GM18519 (cell line): ENCODE measurements around the gene KRT27.

Source experiments
- ATAC-seq: cut with Tn5 transposase; IDR thresholded peaks from one replicate; pipeline ENCODE4 v1.9.1; 2021; ENCODE audit warnings: mild to moderate bottlenecking, moderate library complexity; ENCODE audit not compliant: unreplicated experiment, low FRiP score

The KRT27 gene

DNA sequence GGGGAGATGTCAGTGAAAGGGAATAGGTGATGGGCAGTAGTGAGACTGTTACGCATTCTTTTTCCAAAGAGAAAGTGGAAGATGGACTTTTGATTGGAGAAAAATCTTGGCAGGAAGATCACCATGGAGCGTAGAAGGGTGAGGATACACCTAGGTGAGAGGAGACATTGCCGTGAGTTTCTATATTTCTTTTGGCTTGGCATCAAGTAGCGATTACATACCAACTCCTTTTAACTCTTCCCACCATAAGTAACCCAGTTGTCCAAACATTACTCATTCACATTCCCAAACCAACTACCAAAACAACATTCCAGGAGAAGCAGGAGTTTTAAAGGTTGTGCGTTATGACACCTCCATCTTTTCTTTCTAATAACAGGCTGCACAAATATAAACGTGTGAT, 28.1 kb upstream of the KRT27 start:
- ATAC-seq, result no peak

DNA sequence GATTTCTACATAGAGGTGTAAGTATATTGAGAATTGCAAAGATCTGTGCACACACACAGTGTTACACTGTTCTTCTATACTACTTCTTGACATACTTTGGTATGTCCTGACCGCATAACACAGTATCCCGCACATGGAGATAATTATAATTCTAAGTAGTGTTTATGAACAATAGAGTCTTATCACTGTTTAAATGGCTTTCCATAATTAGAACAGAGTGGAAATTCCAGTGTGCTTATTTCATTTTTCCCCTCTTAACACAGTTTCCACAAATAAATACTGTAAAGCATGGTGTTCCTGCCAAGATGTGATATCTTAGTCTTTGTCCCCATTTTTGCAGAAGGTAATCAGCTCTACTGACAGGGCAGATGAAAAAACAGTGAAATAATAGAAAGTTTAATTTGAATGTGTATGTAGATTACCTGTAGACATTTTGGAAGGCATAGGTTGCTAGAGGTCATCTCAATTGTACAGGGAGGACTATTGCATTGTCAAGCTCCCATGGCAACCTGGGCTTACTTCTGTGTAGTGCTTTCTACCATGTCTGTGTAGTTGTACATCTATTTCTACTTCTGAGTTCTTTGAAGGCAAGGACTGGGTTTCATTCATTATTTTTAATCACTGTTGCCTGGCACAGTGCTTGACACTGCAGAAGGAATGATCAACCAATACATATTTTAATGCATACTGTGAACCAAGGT, 27.5 kb upstream of the KRT27 start:
- no peak for ATAC-seq

DNA sequence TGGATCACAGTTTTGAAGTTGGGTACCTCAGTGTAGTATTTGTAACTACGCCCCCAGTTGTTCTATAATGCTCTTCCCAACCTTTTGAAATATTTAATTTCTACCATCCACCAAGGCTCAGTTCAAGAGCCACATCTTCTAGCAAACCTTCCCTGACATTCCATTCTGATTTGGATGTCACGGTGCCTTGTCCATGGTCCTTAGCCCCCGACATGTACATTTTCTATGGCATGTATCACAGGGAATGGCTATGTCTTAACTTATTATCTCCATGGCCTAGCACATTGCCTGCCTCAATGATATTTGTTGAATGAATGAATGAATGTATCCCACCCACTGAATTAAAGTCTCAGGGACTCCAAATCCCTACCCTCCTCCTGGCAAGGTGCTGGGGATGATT, 23.8 kb upstream of the KRT27 start:
- ATAC-seq, result no peak

DNA sequence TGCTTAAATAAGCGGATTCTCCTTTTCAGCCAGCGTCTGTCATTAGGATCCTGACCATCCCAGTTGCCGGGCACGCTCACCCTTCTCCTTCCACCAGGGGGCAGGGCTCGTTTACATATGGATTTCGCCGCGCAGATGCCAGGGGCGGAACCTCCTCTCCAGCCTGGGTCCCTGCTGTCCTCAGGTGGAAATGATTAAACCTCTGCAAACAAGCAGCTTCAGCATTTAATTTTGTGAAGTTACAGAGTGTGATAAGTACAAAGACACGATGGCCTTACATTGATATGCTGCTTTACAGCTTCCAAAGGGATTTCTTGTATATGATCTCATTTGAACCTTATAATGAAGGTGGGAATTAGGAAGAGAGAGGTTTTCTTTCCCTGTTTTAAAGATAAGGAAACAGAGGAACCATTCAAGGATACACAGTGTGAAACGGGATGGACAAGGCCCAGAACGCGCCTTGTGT, 21.3 kb upstream of the KRT27 start:
- ATAC-seq, result no peak

DNA sequence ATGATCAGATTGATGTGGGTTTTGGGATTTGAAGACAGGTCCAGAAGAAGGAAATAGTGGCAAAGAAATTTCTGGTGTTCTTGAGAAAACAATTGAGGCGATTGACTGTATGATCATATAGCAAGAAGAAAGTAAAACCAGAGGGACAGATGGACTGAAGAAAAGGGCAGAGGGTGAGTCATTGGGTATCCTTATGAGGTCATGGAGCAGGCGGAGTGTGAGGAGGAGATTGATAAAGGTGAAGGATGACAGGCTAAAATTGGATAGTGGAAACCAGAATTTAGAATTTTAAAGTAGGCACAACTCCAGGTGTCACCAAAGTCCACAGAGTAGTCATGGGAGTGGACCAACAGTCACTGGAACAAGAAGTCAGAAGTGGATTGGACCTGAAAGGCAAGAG, 18.8 kb upstream of the KRT27 start:
- no peak for ATAC-seq

- no peak for ATAC-seq
These were observed 18.0 kb upstream of the KRT27 start for GRCh38 chr17:40800381-40800780.

DNA sequence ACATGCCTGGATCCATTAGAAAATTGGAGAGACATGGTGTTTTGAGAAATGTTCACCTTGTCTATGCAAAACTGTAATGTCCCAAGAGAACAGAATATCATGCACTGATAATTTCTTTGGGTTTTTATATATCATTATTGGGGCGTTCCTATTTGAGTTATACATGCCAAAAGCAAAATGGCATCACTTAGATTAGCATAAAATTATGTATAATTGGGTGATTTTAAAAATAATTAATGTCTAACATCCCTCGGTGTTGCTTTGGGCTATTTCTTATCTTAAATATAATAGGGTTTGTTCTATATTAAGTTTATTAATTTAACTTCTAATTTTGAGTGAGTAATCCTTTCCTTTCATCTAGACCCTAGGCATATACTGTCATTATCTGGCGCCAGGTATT, 17.5 kb upstream of the KRT27 start, which contains the start of gene KRT28:
Gene KRT28 (minus strand): TSS at position 101 of the 400 bp plus-strand sequence. CDS start 66 bp downstream, at position 35.
- ATAC-seq, result no peak

DNA sequence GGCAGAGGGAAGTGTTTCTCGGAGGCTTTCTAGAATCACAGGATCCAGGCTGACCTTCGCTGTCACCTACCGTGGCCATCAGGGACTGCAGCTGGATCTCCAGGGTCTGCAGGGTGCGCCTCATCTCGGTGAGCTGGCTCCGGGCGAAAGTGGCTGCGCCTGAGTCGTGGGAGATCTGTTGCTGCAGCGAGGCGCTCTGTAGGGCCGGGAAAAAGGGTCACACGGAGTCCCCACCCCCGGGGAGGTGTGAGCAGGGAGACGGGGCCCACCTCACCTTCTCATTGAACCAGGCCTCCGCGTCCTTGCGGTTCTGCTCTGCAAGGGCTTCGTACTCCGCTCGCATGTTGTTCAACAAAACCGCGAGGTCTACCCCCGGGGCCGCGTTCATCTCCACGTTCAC, 14.5 kb upstream of the KRT27 start:
- ATAC-seq, result no peak

GRCh38 chr17:40795019-40795667, 12.8 kb upstream of the KRT27 start:
- no peak for ATAC-seq

DNA sequence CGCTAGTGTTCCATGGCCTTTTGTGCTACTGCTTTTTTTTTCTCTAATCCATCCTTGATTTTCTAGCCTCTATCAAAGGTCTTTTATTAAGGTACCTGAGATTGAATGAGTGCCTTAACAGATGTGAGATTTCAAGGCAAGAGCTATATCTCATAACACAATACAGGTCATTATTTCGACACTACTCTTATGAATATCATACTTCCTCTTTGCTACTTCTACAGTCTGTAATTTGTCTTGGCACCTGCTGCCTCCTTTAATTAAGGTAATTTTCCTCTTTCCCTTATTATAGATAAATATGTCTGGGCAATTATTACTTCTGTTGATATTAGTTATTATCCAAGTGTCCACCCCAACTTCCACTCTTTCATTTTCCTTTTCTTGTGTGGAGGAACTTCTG, 12.1 kb upstream of the KRT27 start:
- ATAC-seq, result no peak

DNA sequence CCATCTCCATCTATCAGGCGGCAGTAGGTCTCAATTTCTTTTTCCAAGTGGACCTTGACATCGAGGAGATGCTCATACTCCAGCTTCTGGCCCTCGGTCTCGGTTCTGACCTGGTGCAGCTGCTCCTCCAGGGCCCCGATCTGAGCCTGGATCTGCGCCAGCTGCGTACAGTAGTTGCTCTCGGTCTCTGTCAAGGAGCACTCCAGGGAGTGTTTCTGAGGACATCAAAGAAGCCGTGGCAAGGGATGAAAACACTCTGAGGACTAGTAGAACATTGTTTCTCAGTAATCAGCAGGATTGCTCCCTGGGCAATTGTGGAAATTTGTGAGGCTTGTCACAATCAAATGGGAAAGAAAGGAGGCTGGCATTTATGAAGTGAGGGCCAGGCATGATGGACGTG, 11.5 kb upstream of the KRT27 start:
- no peak for ATAC-seq

DNA sequence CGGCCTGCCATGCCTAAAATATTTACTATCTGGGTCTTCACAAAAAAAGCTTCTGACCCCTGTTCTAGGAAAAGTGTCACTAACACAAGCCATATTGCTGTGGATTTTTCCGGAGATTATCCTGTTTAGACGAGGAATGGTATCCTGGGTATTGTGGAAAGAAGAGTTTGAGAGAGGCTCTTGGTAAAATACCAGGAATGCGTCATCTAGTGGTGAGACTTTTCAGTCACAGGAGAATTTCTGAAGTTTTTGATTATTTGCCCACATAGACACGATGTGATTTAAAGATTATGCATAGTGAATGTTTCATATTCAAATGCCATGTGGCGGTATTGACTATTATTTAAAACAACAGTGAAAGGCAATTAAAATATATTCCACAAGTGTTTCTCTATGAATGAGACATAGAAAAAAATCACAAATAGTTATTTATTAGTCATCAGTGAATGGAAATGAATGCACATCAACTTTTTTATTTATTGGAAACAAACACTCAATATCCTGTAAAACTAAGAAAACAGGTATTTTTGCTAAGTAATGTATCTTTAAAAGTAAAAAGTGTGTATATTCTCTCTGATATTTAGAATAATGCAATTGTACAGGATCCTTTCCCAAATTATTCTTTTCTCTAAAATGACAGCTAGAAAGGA, 9.6 kb upstream of the KRT27 start:
- ATAC-seq, result no peak

DNA sequence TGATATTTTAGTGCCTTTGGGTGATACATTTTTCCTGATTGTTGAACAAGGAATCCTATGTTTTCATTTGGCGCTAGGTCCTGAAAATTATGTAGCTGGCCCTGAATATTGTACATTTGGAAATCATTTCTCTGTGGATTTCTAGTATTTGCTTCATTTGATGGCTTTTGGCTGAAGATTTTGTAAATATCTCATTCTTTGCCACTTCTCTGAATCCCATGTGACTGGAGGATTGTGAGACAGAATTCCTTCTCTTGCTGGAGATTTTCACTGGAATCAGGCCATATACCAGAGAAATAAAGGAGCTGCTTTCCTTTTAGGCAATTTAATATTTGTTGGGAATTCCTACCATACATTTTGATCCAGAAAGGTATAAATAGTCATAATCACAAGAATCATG, 8.8 kb upstream of the KRT27 start:
- no peak for ATAC-seq

- no peak for ATAC-seq
These were observed 3.0 kb downstream of the KRT27 start for GRCh38 chr17:40779181-40779909.

DNA sequence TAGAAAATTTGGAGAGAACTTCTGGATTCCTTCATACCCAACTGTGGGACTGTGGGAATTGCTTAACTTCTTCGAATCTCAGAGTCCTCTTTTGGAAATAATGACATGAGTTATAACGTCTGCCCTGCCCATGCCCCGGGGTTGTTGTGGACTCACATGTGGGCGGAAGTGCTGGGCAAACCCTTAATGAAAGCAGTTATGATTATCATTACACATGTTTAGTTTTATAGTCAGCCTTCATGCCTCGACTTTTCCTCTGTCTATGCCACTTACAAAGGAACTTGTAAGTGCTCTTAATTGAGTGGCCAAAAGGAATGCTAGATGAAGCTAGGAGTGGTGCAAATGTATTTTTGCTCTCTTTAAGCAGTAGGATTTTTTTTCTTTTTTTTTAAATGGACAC, 3.9 kb downstream of the KRT27 start:
- ATAC-seq, result no peak

DNA sequence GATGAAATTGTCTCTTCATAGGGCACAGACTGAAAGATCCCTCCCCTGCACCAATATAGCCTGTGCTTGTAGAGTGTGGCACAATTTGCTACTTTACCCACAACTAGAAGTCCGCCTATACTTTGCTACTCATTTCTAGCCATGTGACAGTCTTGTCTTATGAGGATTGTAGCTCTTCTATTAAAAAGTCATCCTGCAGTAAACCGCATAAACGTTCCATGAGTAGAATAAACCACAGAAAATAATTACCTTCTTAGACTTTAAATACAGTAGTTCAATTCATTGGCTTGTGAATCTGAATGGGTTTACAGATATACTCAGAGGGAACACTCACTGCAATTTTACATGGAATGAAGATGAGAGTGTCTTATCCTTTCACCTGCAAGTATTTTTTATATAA, 4.4 kb downstream of the KRT27 start:
- no peak for ATAC-seq

DNA sequence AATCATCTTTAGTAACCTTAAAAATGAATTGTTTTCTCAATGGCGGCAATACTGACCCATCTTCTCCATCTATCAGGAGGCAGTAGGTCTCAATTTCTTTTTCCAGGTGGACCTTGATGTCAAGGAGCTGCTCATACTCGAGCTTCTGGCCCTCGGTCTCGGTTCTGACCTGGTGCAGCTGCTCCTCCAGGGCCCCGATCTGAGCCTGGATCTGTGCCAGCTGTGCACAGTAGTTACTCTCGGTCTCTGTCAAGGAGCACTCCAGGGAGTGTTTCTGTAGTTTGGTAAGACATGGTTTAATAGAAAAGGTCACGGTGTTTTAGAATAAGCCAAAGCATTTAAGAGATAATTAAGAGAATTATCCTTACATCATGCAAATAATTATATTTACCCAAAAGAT, 4.9 kb downstream of the KRT27 start:
- ATAC-seq, result no peak

- ATAC-seq, result no peak
These were observed 6.4 kb downstream of the KRT27 start for GRCh38 chr17:40775945-40776344.

- no peak for ATAC-seq
These were observed 10.2 kb downstream of the KRT27 start, which contains the start of gene KRT26 for GRCh38 chr17:40772101-40772500. KRT26 (minus strand) TSS chr17:40772201; CDS start chr17:40772113, 88 bp downstream.

DNA sequence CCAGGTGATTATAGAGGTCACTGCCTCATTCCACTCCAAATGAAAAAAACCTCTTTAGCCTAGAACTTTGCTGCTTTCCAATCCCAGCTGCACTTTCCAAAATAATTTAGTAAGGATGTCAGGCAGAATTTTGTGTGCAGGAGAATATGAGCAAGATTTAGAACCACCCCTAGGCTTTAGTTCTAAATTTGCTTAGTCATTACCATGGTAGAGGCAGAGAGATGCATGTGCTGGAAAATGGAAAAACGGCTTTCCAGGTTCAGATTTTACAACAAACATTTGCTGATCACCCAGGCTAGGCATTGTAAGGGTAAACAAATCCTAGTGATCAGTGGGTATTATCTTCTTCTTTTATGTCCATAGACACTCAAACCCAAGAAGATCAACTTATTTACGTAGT, 16.7 kb downstream of the KRT27 start:
- ATAC-seq, result no peak

- ATAC-seq, result no peak
These were observed 18.6 kb downstream of the KRT27 start for GRCh38 chr17:40763752-40764151.
